PFSK-1 (cell line): ENCODE measurements around the gene ULK4.

Experiments
- FOXP2 ChIP-seq: optimal IDR thresholded peaks from 2 replicates; pipeline ENCODE3; 2011; ENCODE audit warnings: borderline replicate concordance, control low read depth, inconsistent platforms; ENCODE audit not compliant: insufficient read depth; ENCODE audit errors: extremely low read length, extremely low read depth
- POLR2AphosphoS5 ChIP-seq: IDR thresholded peaks from 2 replicates; pipeline ENCODE4 v1.6.1; 2012; ENCODE audit warnings: low read depth, mild to moderate bottlenecking, control low read depth, low read length, moderate library complexity
- SIN3A ChIP-seq: IDR thresholded peaks from 2 replicates; pipeline ENCODE4 v1.6.1; 2012; ENCODE audit warnings: mild to moderate bottlenecking, low read length, moderate library complexity, borderline replicate concordance; ENCODE audit not compliant: insufficient read depth
- TAF1 ChIP-seq: IDR thresholded peaks from 2 replicates; pipeline ENCODE4 v1.6.1; 2012; ENCODE audit warnings: low read length, control low read depth, borderline replicate concordance; ENCODE audit not compliant: insufficient read depth
- TF ChIP-seq, protein P1 (sequence below), 2 experiments: IDR thresholded peaks; 2 replicates each; pipeline versions ENCODE4 v1.6.1 to v1.8.0; 2011 to 2012; ENCODE audit warnings: low read depth in 2 of 2, low read length in 2 of 2, control low read depth in 1 of 2, inconsistent platforms in 1 of 2, mild to moderate bottlenecking in 1 of 2, moderate library complexity in 1 of 2; ENCODE audit not compliant: insufficient read depth in 1 of 2

Gene ULK4

DNA sequence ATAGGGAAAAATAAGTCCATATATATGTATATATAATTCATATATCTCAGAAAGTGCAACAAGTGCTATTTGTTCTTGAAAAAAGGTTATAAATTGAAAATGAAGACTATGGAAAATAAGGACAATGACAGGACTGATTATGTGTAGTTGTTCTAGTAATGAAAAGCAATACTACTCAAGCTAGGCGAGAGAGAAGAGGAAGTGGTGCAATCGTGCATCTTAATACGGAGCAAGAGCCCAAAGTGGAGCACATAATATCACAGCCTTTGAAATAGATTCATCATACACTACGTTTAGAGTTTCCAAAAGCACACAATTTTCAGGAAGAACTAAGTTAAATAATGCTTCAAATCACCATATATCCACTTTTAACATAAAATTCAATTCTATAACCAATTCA is 87.9 kb downstream of the ULK4 start:
- TF ChIP-seq, protein P1, sequence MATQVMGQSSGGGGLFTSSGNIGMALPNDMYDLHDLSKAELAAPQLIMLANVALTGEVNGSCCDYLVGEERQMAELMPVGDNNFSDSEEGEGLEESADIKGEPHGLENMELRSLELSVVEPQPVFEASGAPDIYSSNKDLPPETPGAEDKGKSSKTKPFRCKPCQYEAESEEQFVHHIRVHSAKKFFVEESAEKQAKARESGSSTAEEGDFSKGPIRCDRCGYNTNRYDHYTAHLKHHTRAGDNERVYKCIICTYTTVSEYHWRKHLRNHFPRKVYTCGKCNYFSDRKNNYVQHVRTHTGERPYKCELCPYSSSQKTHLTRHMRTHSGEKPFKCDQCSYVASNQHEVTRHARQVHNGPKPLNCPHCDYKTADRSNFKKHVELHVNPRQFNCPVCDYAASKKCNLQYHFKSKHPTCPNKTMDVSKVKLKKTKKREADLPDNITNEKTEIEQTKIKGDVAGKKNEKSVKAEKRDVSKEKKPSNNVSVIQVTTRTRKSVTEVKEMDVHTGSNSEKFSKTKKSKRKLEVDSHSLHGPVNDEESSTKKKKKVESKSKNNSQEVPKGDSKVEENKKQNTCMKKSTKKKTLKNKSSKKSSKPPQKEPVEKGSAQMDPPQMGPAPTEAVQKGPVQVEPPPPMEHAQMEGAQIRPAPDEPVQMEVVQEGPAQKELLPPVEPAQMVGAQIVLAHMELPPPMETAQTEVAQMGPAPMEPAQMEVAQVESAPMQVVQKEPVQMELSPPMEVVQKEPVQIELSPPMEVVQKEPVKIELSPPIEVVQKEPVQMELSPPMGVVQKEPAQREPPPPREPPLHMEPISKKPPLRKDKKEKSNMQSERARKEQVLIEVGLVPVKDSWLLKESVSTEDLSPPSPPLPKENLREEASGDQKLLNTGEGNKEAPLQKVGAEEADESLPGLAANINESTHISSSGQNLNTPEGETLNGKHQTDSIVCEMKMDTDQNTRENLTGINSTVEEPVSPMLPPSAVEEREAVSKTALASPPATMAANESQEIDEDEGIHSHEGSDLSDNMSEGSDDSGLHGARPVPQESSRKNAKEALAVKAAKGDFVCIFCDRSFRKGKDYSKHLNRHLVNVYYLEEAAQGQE (IDR thresholded peaks at IDR 0.05; ENCODE audit: insufficient read depth in 1 of 2, low read depth in 2 of 2, low read length in 2 of 2), result no peak
- TF ChIP-seq TAF1 (no peak), FOXP2 (no peak), SIN3A (no peak), POLR2AphosphoS5 (no peak)

DNA sequence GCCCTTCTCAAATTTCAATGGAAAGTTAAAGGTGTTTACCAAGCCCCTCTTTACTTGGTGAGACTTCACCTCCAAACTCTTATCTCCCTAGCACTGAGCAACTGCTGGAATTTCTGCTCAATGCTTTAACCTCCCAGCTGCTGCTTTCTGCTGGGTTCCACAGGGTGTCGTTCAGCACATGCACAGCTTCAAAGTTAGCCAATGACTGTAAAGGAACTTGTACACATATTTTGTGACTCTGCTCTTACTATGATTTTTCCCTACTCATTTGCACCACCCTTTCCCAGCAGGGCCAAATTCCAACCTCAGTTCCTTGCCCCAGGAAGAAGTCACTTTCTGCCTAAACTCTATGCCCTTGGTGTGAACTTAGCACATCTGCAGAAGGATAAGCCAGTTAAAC is 89.7 kb downstream of the ULK4 start:
- no peak for TF ChIP-seq TAF1
- no peak for TF ChIP-seq SIN3A
- no peak for TF ChIP-seq FOXP2
- TF ChIP-seq, protein P1 (IDR thresholded peaks at IDR 0.05; ENCODE audit: insufficient read depth in 1 of 2, low read depth in 2 of 2, low read length in 2 of 2), result no peak
- no peak for TF ChIP-seq POLR2AphosphoS5

DNA sequence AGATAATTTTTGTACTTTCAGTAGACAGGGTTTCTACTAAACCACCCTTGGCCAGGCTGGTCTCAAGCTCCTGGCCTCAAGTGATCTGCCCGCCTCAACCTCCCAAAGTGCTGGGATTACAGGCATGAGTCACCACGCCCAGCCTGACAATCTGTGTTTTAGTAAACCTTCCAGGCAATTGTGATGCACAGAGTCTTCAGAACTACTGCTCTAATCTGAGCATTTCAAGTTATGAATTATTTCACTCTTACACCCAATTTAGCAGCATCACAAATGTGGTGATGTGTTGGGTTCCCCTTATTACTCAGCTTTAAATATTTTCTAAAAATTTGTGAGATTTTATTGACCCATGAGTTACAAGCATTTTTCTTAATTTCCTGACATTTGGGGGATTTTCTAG is 94.4 kb downstream of the ULK4 start:
- TF ChIP-seq TAF1, result no peak
- TF ChIP-seq, protein P1 (IDR thresholded peaks at IDR 0.05; ENCODE audit: insufficient read depth in 1 of 2, low read depth in 2 of 2, low read length in 2 of 2), result no peak
- TF ChIP-seq SIN3A, result no peak
- TF ChIP-seq POLR2AphosphoS5, result no peak
- TF ChIP-seq FOXP2, result no peak

DNA sequence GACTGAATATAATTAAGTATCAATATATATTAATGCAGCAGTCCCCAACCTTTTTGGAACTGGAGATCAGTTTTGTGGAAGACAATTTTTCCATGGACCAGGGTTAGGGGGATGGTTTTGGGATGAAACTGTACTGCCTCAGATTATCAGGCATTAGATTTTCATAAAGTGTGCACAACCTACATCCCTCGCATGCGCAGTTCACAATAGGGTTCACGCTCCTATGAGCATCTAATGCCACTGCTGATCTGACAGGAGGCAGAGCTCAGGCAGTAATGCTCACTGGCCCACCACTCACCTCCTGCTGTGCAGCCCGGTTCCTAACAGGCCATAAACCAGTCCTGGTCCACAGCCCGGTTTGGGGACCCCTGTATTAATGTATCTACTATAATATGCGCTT is 95.6 kb downstream of the ULK4 start:
- TF ChIP-seq, protein P1 (IDR thresholded peaks at IDR 0.05; ENCODE audit: insufficient read depth in 1 of 2, low read depth in 2 of 2, low read length in 2 of 2), result no peak
- TF ChIP-seq FOXP2 (no peak), SIN3A (no peak)

DNA sequence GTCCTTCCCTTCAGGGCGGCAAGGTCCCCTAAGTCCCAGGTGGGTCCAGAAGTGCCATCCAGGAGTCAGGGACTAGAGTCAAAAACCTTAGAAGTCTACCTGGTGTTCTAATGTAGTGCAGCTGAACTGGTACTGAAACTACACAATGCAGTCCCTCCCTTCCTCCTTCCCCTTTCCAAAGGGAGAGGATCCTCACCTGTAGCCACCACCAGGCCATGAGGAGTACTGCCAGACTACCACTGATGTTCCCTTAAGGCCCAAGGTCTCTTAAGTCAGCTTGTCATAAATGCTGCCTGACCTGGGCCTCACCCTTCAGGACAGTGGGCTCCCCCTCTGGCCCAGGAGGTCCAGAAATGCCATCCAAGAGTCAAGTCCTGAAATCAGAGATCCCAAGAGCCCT is 98.9 kb downstream of the ULK4 start:
- TF ChIP-seq FOXP2 (no peak), SIN3A (no peak), TAF1 (no peak), POLR2AphosphoS5 (no peak)
- TF ChIP-seq, protein P1 (IDR thresholded peaks at IDR 0.05; ENCODE audit: insufficient read depth in 1 of 2, low read depth in 2 of 2, low read length in 2 of 2), result no peak
